ENCODE measurements around the gene FBXO36.
A peak's percentile ranks its signal among the peaks of the same experiment; 100 is the strongest.

Gene FBXO36

GRCh38 chr2:229927817-229928321, 5.6 kb downstream of the FBXO36 start:
- H3K27ac ChIP-seq = peak overlapping the region; percentile 79

GRCh38 chr2:229930656-229931055, 8.4 kb downstream of the FBXO36 start:
- peak overlapping the region; percentile 79 for H3K27ac ChIP-seq
- TF ChIP-seq CTCF (conservative IDR thresholded peaks at IDR 0.05) = peak; percentile 25; the same call in 1 of the 2 replicates

More at GRCh38 chr2:229927817-229928321, 5.6 kb downstream of the FBXO36 start:
- TF ChIP-seq CTCF (conservative IDR thresholded peaks at IDR 0.05) = no peak

DNA sequence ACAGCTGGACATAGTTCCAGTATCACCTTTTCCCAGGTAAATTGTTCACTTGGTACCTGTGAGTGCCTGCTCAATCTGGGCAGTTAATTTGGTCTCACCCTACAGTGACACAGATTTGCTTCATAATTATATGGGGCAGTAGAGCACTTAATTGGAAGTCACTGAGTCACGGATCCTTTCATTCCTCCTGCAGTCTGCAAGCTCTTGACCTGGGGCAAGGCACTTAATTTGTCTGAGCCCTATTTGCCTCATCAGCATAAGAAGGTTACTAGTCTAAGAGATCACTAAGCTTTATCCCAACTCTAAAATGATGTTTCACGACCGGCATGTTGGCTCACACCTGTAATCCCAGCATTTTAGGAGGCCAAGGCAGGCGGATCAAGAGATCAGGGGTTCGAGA, 8.9 kb downstream of the FBXO36 start:
- peak overlapping the region; percentile 79 for H3K27ac ChIP-seq
- TF ChIP-seq CTCF (conservative IDR thresholded peaks at IDR 0.05) = no peak

GRCh38 chr2:229937537-229937936, 15.2 kb downstream of the FBXO36 start:
- H3K27ac ChIP-seq = no peak overlapping the region; the same call in 1 of the 2 replicates
- no peak for TF ChIP-seq CTCF (conservative IDR thresholded peaks at IDR 0.05)

- no peak for TF ChIP-seq CTCF (conservative IDR thresholded peaks at IDR 0.05)
- peak overlapping the region; percentile 58; the same call in 1 of the 2 replicates for H3K27ac ChIP-seq
These were observed 20.4 kb downstream of the FBXO36 start for GRCh38 chr2:229942671-229943070.

- peak overlapping the region; percentile 58 for H3K27ac ChIP-seq
- no peak for TF ChIP-seq CTCF (conservative IDR thresholded peaks at IDR 0.05)
These were observed 20.9 kb downstream of the FBXO36 start for GRCh38 chr2:229943171-229943570.

GRCh38 chr2:229943770-229944449, 21.6 kb downstream of the FBXO36 start:
- peak overlapping the region; percentile 58 for H3K27ac ChIP-seq

More at GRCh38 chr2:229943770-229944449, 21.6 kb downstream of the FBXO36 start:
- no peak for TF ChIP-seq CTCF (conservative IDR thresholded peaks at IDR 0.05)

Data from VCaP (cell line).